HG02970 (cell line): Measurements from ENCODE around the gene GNB5.
"Not testable (repeated sequence)": the region's sequence is repeated elsewhere in the genome, so short reads cannot be mapped to it uniquely, and the experiment has no call there.

Experiments
- ATAC-seq: cut with Tn5 transposase; IDR thresholded peaks from one replicate; pipeline ENCODE4 v1.9.1; 2021; ENCODE audit warnings: mild to moderate bottlenecking, moderate library complexity, moderate number of reproducible peaks; ENCODE audit not compliant: unreplicated experiment, low FRiP score

Gene GNB5

DNA sequence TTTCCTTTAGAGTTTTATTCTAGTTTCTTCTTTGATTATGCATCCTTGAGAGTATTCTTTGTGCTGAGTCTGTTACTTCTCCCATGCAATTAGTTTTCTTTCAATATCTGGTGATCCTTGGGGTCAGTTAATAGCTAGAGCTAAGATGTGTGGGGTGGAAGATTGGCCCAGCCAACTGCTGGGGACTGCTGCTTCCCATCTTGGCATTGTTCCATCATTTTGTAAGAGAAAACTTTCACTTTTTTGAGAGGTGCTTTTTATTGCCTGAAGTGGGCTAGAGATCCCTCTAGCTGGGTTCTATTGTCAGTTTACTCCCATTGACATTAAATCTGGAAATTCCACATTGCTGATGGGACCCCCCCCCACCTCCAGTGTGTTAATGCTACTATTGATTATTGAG is 94.0 kb downstream of the GNB5 start:
- ATAC-seq, result no peak

DNA sequence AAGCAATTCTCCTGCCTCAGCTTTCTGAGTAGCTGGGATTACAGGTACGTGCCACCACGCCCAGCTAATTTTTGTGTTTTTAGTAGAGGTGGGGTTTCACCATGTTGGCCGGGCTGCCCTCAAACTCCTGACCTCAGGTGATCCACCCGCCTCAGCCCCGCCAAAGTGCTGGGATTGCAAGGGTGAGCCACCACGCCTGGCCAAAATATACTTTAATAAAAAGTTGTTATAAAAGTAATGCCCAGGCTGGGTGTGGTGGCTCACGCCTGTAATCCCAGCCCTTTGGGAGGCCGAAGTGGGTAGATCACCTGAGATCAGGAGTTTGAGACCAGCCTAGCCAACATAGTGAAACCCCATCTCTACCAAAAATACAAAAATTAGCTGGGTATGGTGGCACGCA is 94.7 kb downstream of the GNB5 start:
- ATAC-seq, result not testable (repeated sequence)

DNA sequence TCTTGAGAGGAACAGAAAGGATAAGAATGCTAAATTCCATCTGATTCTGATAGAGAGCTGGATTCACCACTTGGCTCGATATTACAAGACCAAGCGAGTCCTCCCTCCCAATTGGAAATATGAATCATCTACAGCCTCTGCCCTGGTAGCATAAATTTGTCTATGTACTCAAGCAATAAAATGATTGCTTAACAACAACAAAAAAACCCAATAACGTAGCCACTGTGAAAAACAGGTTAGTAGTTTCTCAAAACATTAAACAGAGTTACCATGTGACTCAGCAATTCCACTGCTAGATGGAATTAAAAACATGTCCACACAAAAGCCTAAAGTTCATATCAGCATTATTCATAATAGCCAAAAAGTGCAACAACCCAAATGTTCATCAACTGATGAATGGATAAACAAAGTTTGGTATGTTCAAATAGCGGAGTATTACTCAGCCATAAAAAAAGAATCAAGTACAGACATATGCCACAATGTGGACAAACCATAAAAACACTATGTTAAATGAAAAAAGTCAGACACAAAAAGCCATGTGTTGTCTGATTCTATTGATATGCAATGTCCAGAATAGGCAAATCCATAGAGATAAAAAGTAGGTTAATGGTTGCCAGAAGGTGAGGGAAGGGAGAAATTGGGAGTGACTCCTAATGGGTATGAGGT is 95.5 kb downstream of the GNB5 start:
- ATAC-seq, result no peak

DNA sequence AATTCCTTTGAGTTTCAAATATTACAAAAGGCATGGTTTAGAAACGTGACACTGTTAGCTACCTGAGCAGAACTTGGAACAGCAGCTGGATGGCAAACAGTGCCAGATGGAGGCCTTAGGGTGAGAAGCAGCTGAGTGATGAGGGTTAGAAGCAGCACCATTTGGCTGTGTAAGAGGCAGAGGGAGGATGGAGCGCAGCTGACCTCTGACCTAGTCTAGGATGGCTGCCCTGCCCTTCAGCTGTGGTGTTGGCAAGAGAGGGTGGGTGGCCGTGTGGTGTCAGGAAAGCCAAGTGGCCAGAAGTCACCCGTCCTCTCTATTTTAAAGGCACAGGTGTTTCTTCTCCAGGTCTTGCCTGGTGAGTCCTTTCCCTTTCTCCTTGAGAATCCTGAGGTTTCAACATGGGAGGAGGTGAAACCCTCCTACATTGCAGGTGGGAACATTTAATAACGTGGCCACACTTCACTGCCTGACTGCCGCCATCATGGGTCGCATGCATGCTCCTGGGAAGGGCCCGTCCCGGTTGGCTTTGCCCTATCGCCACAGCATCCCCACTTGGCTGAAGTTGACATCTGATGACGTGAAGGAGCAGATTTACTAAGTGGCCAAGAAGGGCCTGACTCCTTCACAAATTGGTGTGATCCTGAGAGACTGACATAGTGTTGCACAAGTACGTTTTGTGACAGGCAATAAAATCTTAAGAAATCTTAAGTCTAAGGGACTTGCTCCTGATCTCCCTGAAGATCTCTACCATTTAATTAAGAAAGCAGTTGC is 96.2 kb downstream of the GNB5 start:
- no peak for ATAC-seq

DNA sequence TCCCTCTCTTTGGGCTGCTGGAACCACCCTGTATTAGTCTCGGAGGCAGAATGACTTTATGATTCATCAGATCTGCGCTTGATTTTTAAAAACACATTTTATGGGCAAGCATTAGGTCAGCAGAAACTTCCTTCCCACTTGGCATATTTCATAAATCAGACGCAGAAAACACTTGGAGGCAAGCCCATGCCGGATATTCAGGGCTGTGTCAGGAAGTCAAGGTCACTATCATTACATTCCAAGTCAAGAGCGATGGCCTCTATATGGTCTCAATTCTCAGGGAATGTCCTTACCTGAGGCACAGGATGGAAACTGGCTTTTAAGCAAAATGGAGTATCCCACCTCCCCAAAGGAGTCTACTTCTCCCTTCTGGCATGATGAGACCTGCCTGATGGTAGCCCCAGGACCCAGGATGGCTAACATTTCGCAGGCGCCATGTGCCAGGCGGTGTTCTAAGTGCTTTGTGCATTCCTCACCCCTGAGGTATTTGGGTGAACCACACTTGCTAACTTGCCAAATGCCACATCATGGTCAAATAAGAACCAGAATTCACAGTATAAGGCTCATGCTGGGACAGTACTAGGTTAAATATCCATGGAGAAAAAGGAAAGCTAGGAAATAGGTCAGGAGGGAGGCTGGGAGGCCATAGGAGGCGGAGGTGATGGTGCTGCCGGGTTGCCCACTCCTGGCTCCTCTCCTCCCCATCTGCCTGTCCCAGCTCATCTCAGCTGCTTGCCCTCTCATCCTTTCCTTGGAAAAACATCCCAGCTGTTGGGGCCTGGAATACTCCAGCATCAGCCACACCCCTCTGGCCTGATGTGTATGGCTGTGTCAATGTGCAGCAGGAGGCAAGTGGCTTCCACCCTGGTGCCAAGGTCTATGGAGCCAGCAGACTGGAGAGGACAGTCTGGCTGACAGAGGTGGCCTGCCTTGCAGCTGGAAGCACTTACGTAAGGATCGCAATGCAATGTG is 97.4 kb downstream of the GNB5 start:
- no peak for ATAC-seq

DNA sequence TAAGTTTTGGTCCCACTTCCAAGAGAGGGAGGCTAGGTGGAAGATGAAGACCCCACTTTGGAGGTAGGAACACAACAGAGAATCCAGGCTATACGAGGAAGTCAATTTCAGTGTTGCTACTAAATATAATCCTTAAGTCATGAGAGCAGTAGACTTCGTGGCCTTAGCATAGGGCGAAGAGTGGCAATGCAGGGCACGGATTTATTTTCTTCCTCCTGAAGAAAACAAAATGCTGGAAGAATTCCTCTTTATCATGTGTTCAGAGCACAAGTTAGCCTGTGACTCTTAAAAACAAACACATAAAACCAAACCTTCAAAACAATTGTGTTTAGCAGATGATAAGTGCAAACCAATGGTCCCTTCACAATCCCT is 98.0 kb downstream of the GNB5 start:
- no peak for ATAC-seq

DNA sequence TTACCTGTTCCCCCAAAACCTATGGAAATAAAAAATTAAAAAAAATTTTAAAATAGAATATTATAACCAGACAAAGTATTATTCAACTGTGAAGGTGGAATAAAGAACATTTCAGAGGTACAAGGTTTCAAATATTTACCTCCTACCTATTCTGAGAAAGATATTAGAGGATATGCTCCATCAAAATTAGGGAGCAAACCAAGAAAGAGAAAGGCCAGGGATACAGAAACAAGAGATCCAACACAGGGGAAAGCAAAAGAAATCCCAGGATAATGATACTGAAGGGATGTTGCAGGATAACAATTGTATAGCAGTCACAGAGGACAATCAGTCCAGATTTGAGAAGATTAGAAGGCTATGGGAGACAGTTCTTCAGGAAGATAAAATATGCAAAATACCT is 101.0 kb downstream of the GNB5 start:
- ATAC-seq, result no peak

DNA sequence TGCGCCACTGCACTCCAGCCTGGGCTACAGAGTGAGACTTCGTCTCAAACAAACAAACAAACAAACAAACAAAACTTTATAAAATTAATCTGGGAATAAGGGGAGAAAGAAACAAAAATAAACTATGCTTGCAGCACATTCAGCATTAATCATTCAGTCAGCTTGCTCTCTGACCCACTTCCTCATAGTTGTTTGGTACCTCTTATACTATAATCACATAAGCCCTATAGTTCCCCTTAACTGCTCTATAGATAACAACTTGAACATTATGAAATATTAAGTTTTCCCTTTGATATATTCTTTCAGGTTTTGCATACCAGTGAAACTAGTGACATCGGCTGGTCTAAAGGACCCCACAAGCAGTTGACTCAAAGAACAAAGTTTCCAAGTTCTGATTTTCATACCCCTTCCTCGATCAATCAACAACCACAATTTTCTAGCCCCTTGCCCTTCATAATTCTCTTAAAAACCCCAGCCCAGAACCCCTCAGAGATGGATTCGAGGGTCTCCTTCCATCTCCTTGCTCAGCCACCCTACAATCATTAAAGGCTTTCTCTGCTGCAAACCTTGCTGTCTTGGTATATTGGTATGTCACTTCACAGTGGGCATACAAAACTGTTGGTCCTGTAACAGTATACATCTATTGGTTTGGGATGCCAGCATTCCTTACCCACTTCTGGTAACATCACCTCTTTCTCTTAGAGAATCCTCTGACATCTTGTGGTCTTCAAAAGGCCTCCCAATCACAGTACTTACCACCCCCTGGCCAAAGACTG is 105.0 kb downstream of the GNB5 start:
- ATAC-seq, result no peak

DNA sequence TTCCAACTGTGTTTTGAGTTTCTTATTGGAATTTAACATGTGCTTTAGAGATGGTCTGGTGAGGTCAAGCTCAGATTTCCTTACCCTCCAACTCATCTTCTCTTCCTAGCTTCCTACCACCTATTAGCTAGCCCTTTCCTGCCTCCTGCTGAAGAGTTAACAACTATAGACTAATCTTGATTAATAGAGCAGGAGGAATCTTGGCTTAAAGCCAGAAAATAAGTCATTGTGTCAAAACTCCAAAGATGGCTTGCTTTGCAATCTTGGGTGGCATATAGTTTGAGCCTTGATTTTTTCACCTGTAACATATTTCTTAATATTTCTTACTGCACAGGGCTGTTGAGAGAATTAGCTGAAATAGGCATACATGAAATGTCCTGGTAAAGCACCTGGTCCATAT is 105.9 kb downstream of the GNB5 start:
- no peak for ATAC-seq

DNA sequence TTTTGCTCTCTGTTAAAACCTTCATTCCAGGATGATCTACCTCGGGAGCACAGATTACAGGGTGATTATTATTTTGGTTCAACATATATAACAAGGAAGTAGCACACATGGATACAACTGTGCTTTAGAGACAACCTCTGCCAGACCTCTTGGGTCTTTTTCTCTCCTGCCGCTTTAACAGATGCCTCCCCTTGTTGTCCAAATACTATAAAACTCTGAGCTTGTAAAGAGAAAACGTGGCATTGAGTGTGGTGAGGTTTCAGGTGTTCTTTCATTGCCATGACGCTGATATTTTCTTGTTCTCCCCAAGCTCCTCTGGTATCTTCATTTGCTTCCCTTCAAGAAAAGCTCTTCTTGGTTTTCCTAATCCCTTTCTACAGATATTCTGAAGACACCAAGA is 107.6 kb downstream of the GNB5 start:
- no peak for ATAC-seq

DNA sequence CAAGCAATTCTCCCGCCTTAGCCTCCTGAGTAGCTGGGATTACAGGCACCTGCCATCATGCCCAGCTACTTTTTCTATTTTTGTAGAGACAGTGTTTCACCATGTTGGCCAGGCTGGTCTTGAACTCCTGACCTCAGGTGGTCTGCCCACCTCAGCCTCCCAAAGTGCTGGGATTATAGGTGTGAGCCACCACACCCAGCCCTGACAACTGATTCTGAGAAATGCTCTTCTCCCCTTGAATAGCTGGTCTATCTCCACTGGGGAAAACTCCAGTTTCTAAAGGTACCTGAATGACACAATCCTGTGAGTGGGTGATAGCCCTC is 108.2 kb downstream of the GNB5 start:
- ATAC-seq, result not testable (repeated sequence)

DNA sequence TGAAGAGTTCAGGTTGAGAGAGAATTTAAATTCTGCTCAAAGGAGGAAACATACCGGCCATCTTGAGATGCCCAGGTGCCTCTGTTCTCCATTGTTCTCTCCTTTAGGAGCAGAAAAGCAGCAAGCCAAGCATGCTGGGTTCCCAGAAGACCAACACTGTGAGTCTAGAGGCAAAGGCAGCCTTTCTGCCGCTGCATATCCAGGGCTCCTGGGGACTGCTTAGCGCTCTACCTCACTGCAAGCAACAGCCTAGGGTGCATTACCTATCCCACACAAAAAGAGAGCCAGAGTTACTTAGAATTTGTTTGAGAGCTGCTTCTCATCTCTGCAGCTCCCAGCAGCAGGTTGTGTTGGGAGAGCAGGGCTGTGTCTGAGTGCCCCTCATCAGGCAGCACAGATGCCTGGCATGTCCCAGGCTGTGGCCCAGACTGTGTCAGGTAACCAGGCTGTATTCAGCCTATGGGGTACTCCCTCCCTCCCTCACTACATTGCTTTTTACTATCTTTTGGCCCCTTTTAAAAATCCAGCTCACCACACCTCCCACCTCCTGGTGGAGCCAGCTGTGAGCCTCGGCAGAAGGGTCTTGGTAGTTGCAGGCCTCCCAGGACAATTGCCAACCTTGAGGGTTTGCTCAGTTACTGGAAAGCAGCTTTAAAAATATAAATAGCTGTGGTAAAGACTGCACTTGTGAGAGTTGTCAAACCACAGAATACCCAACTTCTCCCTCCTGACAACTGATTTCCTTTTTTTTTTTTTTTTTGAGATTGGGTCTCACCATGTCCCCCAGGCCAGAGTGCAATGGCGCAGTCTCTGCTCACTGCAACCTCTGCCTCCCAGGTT is 108.8 kb downstream of the GNB5 start:
- ATAC-seq, result no peak

DNA sequence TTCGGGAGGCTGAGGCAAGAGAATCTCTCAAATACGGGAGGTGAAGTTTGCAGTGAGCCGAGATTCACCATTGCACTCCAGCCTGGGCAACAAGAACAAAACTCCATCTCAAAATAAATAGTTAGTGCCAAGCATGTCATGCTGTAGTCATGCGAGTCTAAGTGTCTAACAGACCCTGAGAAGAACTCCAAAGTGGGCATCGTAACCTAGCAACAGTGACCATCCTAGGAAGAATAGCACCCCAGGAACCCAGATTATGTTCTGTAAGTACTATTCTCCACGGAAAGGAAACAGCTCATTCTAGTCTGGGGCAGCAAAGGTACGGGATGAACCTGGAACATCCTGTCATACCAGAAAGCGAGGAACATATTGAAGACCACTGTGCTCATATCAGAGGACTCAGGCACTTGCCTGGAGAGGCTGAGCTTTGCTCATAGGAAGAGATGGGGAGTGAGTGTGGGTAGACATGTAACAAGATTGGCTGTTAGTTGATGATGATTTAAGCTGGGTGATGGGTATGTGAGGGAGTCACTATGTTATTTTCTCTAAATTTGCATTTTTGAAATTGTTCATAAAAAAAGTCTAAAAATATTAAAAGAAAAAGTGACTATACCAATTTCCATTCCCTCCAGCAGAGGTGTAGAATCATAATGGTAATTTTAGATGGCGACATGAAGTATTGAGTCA is 110.3 kb downstream of the GNB5 start:
- ATAC-seq, result no peak

DNA sequence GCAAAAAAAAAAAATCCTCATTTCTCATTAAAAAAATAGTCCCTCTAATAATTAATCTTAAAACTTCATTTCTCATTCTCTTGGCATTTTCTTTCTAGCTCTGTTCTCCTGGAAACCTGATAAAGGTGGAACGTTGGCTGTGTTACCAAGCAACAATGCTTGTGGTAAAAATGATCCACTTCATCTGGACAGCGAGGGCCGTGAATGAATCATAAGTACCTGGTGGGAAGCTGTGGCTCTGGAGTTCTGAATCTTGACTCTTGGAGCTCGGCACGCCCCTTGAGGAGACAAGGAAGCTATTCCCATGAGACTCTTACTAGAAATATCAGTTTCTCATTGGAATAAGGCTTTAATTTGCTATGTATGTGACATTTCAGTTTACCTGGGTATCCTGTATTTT is 111.2 kb downstream of the GNB5 start:
- no peak for ATAC-seq

DNA sequence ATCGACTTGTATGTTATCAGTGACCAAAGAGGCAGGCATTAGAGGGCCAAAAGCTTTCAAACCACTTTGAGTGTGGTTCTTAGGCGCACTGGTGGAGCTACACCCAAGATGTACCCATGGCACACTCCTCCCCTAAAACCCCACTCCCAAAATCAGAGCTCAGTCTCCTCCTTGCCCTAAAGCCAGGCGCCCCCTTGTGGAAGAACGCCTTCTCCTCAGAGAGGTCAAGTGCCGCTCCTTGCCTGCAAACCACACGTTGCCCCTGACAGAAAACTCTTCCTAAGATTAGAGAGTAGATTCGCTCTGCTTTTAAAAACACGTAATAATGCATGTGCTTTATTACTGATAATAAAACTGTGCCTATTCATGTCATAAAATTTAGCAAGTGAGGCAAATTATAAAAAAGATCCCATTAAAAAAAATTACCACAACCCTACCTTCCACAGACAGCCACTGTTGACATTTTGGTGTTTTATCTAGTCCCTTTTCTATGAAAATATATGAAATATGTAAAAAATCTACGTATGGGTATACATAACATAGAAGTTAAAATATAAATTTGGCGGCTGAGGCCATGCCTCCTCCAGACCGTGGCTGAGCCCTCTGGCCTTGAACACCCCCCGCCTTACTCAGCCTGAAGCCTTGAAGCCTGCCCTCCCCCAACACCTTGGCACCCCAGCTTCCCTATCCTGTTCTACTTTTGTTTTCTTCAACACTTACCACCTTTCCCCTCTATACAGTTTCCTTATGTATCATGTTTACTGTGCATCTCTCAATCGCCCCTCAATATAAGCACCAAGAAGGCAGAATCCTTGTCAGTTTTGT is 112.1 kb downstream of the GNB5 start:
- no peak for ATAC-seq

DNA sequence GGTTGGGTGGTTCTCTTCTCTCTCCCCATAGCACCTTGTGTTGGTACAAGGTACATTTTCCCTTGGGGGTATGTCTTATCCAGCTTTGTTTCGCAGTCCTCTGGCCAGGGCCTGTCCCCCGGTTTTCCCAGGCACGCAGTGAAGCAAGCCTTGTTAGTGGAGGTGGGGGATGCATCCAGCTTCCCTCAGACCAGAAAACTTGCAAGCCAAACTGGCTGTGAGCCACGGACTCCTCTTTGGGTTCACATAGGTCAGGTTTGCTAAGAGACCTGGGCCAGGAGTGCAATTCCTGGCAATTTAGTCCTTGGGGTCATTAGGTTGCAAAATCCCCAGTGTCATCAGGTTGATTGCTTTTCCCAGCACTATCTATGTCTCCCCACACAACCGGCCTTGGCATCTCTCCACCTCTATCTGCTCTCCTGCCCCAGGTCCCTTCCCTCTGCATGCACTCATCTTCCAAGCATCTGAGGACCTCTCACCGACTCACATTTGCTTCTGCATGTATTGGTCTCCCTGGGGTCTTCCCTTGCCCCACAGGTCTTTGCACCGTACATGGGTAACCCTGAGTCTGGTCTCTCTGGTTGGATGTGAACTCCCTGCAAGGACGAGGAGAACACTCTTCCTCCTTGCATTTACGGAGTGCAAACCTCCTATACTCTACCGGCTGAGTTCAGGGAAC is 112.9 kb downstream of the GNB5 start:
- no peak for ATAC-seq

DNA sequence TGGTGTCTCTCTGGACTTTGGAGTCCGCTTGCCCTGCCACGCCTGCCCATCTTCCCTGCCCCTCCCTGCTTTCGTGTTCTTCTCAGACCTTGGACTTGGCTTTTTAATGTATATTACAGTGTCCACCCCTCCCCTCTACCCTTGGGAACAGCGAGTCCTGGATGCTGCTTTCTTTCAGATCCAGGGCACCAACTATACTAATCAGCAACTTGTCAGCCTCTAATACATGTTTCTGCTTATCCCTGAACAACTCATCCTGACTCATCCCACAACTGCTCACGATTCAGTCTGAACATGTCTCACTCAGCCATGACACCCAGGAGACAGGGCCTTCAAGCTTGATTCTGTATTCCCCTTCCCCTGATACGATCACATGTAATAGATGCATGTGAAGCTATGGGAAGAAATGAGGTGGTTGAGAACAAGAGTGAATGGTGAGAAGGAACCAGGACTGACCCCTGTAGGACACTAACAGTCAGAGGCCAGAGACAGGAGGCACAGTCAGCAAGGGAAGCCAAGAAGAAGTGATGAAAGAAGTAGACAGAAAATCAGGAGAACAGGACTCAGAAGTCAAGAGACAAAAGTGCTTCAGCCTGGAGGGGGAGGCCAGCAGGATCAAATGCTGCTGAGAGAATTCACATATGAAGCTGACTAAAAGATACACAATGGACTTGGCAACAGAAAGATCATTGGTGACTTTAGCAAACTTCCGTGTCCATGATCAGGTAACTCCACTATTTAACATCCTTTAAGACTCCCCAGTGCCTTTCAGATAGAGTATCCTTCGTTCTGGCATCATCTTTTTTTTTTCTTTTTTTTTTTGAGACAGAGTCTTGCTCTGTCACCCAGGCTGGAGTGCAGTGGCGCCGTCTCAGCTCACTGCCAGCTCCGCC is 114.1 kb downstream of the GNB5 start:
- no peak for ATAC-seq
